Measurements from ENCODE around the gene INTS1.

Gene INTS1

GRCh38 chr7:1503816-1504775, at the start of gene INTS1:
INTS1 (minus strand) TSS chr7:1504389; CDS start chr7:1503960, 429 bp downstream.
- peak; percentile 95 for DNase-seq (ENCODE audit: low read depth)

GRCh38 chr7:1553512-1554210, 49.5 kb upstream of the INTS1 start:
- DNase-seq (ENCODE audit: low read depth), result no peak

- DNase-seq (ENCODE audit: low read depth), result no peak
Observed at GRCh38 chr7:1552200-1552599, 48.0 kb upstream of the INTS1 start.

GRCh38 chr7:1550846-1551155, 46.6 kb upstream of the INTS1 start:
- DNase-seq (ENCODE audit: low read depth), result no peak

- no peak for DNase-seq (ENCODE audit: low read depth)
Observed at GRCh38 chr7:1550005-1550845, 46.0 kb upstream of the INTS1 start.

GRCh38 chr7:1549357-1550004, 45.3 kb upstream of the INTS1 start:
- no peak for DNase-seq (ENCODE audit: low read depth)

- no peak for DNase-seq (ENCODE audit: low read depth)
Observed at GRCh38 chr7:1548944-1549343, 44.8 kb upstream of the INTS1 start.

GRCh38 chr7:1548438-1548831, 44.2 kb upstream of the INTS1 start:
- peak; percentile 37 for DNase-seq (ENCODE audit: low read depth)

- no peak for DNase-seq (ENCODE audit: low read depth)
Observed at GRCh38 chr7:1547777-1548437, 43.7 kb upstream of the INTS1 start.

GRCh38 chr7:1546909-1547776, 43.0 kb upstream of the INTS1 start:
- DNase-seq (ENCODE audit: low read depth), result no peak

- no peak for DNase-seq (ENCODE audit: low read depth)
Observed at GRCh38 chr7:1546274-1546908, 42.2 kb upstream of the INTS1 start.

GRCh38 chr7:1545417-1546246, 41.4 kb upstream of the INTS1 start:
- DNase-seq (ENCODE audit: low read depth), result no peak

GRCh38 chr7:1544896-1545416, 40.8 kb upstream of the INTS1 start:
- DNase-seq (ENCODE audit: low read depth), result no peak

- no peak for DNase-seq (ENCODE audit: low read depth)
Observed at GRCh38 chr7:1544178-1544895, 40.1 kb upstream of the INTS1 start.

- no peak for DNase-seq (ENCODE audit: low read depth)
Observed at GRCh38 chr7:1543826-1544177, 39.6 kb upstream of the INTS1 start.

GRCh38 chr7:1542841-1543747, 38.9 kb upstream of the INTS1 start:
- DNase-seq (ENCODE audit: low read depth), result no peak

GRCh38 chr7:1542329-1542728, 38.1 kb upstream of the INTS1 start:
- DNase-seq (ENCODE audit: low read depth), result no peak

Measured in ELR (cell line).